Liver (tissue), 9 donors: ENCODE measurements around the gene FILIP1L. TPM values are rescaled to one million over a fixed set of nuclear protein-coding genes. Genes with fewer than 3 reads are reported as not detected.
A peak's percentile ranks its signal among the peaks of the same experiment; 100 is the strongest.

Experiments used
- DNase-seq: peaks from one replicate; pipeline ENCODE4 v3.0.0-alpha.2; 2017; ENCODE audit warnings: low spot score
- H3K27ac ChIP-seq, 2 donors: one replicate each; pipeline ENCODE4 v1.7.0; 2013; ENCODE audit warnings: inconsistent platforms in 2 of 2, low read length in 2 of 2, control low read depth in 1 of 2, low read depth in 1 of 2, mild to moderate bottlenecking in 1 of 2
- H3K27me3 ChIP-seq, 4 donors: one replicate each; pipeline versions ENCODE4 v1.6.1 to v1.7.0; 2013; ENCODE audit warnings: low read length in 3 of 4, inconsistent platforms in 1 of 4, mild to moderate bottlenecking in 1 of 4, moderate library complexity in 1 of 4; ENCODE audit not compliant: control insufficient read depth in 4 of 4, insufficient read depth in 4 of 4
- H3K36me3 ChIP-seq, 4 donors: one replicate each; pipeline versions ENCODE4 v1.6.1 to v1.7.0; 2013; ENCODE audit warnings: low read length in 3 of 4, mild to moderate bottlenecking in 3 of 4, low read depth in 1 of 4, moderate library complexity in 1 of 4; ENCODE audit not compliant: control insufficient read depth in 4 of 4, insufficient read depth in 3 of 4
- H3K4me1 ChIP-seq, 4 donors: one replicate each; pipeline versions ENCODE4 v1.6.1 to v1.7.0; 2013; ENCODE audit warnings: low read length in 3 of 4, mild to moderate bottlenecking in 3 of 4, moderate library complexity in 1 of 4; ENCODE audit not compliant: control insufficient read depth in 4 of 4, insufficient read depth in 4 of 4
- H3K4me3 ChIP-seq, 3 donors: one replicate each; pipeline versions ENCODE4 v1.6.1 to v1.7.0; 2013; ENCODE audit warnings: low read length in 3 of 3, control low read depth in 1 of 3, low read depth in 1 of 3, mild to moderate bottlenecking in 1 of 3
- H3K9ac ChIP-seq, 2 donors: one replicate each; pipeline ENCODE4 v1.7.0; 2013; ENCODE audit warnings: low read length in 2 of 2, mild to moderate bottlenecking in 2 of 2, moderate library complexity in 2 of 2, control low read depth in 1 of 2, low read depth in 1 of 2
- H3K9me3 ChIP-seq, 4 donors: one replicate each; pipeline versions ENCODE4 v1.6.1 to v1.7.0; 2013; ENCODE audit warnings: low read length in 3 of 4; ENCODE audit not compliant: control insufficient read depth in 4 of 4
- CTCF ChIP-seq: fragments of 150-350 bp; IDR thresholded peaks from 2 replicates; pipeline ENCODE4 v1.5.1; 2017; ENCODE audit warnings: improper control_type of control experiment, low read depth, low read length; ENCODE audit not compliant: missing input control
- FOXA1 ChIP-seq: IDR thresholded peaks from 2 replicates; pipeline ENCODE4 v1.6.1; 2016; ENCODE audit warnings: antibody characterized with exemption
- FOXA2 ChIP-seq: IDR thresholded peaks from 2 replicates; pipeline ENCODE4 v1.6.1; 2016; ENCODE audit warnings: antibody characterized with exemption
- GABPA ChIP-seq, 2 donors: IDR thresholded peaks in 1 of 2; conservative IDR thresholded peaks in 1 of 2; 2 replicates each; pipeline ENCODE4 v1.6.1; 2016; ENCODE audit warnings: antibody characterized with exemption in 2 of 2, mild to moderate bottlenecking in 1 of 2, moderate library complexity in 1 of 2
- HNF4A ChIP-seq, 2 donors: conservative IDR thresholded peaks; 2 replicates each; pipeline ENCODE4 v1.6.1; 2016; ENCODE audit warnings: antibody characterized with exemption in 2 of 2, mild to moderate bottlenecking in 2 of 2
- HNF4G ChIP-seq: IDR thresholded peaks from 2 replicates; pipeline ENCODE4 v1.6.1; 2016; ENCODE audit warnings: antibody characterized with exemption
- JUND ChIP-seq, 2 donors: IDR thresholded peaks; 2 replicates each; pipeline ENCODE4 v1.6.1; 2016; ENCODE audit warnings: antibody characterized with exemption in 2 of 2
- MAX ChIP-seq: IDR thresholded peaks from 2 replicates; pipeline ENCODE4 v1.6.1; 2016; ENCODE audit warnings: antibody characterized with exemption
- NR2F2 ChIP-seq: IDR thresholded peaks from 2 replicates; pipeline ENCODE4 v1.6.1; 2016; ENCODE audit warnings: antibody characterized with exemption
- RAD21 ChIP-seq, 2 donors: IDR thresholded peaks; 2 replicates each; pipeline ENCODE4 v1.6.1; 2016; ENCODE audit warnings: antibody characterized with exemption in 2 of 2, mild to moderate bottlenecking in 2 of 2
- REST ChIP-seq: IDR thresholded peaks from 2 replicates; pipeline ENCODE4 v1.6.1; 2016; ENCODE audit warnings: antibody characterized with exemption, mild to moderate bottlenecking
- RXRA ChIP-seq, 2 donors: IDR thresholded peaks; 2 replicates each; pipeline ENCODE4 v1.6.1; 2017 to 2018; ENCODE audit warnings: antibody characterized with exemption in 2 of 2, mild to moderate bottlenecking in 1 of 2
- SP1 ChIP-seq: IDR thresholded peaks from 2 replicates; pipeline ENCODE4 v1.6.1; 2018; ENCODE audit warnings: antibody characterized with exemption, mild to moderate bottlenecking
- TAF1 ChIP-seq: conservative IDR thresholded peaks from 2 replicates; pipeline ENCODE4 v1.6.1; 2016; ENCODE audit warnings: antibody characterized with exemption, mild to moderate bottlenecking
- YY1 ChIP-seq: IDR thresholded peaks from 2 replicates; pipeline ENCODE4 v1.6.1; 2016; ENCODE audit warnings: antibody characterized with exemption, mild to moderate bottlenecking
- ZBTB33 ChIP-seq: IDR thresholded peaks from 2 replicates; pipeline ENCODE4 v1.6.1; 2016; ENCODE audit warnings: antibody characterized with exemption
- WGBS: extraction: QIAGEN DNeasy Blood & Tissue Kit; methylation state at CpG from one replicate; pipeline ENCODE4 v1.1.7; 2013; 5-methylcytosine and 5-hydroxymethylcytosine counted together
- polyA plus RNA-seq, 2 donors: library from polyadenylated mRNA; stranded (reverse) in 1 of 2; unstranded in 1 of 2; fragments of 200-250 nt in 1 of 2; fragments of >200 nt in 1 of 2; fragmentation: Nextera tagmentation in 1 of 2; extraction: Ambion mirVana in 1 of 2; gene quantifications; one replicate each; pipeline versions ENCODE4 v1.2.1 to v1.2.3, GENCODE V29; 2013 to 2015
- total RNA-seq, 2 donors: library from RNA; depleted of rRNA; stranded (reverse); fragments of >200 nt; gene quantifications; one replicate each; pipeline ENCODE4 v1.2.3, GENCODE V29; 2014
- TF ChIP-seq, protein P1 (sequence below): IDR thresholded peaks from 2 replicates; pipeline ENCODE4 v1.6.1; 2016; ENCODE audit warnings: antibody characterized with exemption
- donor health status: healthy.
- donor health status: healthy.
- donor health status: healthy.
- donor health status: healthy.
- donor health status: healthy.

FILIP1L gene
- total and polyA plus RNA-seq, 4 donors, result 1.4 to 6.5 (median 1.9) TPM

DNA sequence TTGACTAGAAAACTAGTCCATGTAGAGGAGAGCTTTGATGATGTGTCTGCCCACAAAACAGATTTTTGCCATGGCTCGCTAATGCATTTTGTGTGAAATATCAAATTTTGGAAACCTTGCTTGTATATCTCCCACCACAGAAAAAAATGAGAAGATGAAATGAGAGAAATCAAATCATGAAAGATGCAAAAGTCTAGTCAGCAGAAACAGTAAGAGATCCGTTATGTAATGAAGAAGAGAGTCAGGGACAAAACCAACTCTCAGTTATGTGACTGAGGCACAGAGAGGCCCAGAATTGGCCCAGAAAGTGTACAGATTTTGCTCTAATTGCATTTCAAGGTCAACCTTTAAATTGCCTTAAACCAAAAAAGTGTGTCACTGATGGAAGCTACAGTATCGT, 107.0 kb downstream of the FILIP1L start:
- H3K9me3 ChIP-seq, result no peaks in the 10 kb centered on the region
- H3K4me3 ChIP-seq, result no peak overlapping the region
- H3K27ac ChIP-seq, result no peak overlapping the region
- no peak for DNase-seq
- no peak overlapping the region for H3K9ac ChIP-seq
- H3K36me3 ChIP-seq, result no peaks in the 10 kb centered on the region
- WGBS, result 96% methylated on average over 3 of the region's 3 CpGs
- H3K4me1 ChIP-seq, result no peaks in the 10 kb centered on the region
- no peak for TF ChIP-seq YY1
- TF ChIP-seq FOXA2, result no peak
- no peak for TF ChIP-seq TAF1
- TF ChIP-seq ZBTB33, result no peak
- no peak for TF ChIP-seq NR2F2
- H3K27me3 ChIP-seq, result no peaks in the 10 kb centered on the region

DNA sequence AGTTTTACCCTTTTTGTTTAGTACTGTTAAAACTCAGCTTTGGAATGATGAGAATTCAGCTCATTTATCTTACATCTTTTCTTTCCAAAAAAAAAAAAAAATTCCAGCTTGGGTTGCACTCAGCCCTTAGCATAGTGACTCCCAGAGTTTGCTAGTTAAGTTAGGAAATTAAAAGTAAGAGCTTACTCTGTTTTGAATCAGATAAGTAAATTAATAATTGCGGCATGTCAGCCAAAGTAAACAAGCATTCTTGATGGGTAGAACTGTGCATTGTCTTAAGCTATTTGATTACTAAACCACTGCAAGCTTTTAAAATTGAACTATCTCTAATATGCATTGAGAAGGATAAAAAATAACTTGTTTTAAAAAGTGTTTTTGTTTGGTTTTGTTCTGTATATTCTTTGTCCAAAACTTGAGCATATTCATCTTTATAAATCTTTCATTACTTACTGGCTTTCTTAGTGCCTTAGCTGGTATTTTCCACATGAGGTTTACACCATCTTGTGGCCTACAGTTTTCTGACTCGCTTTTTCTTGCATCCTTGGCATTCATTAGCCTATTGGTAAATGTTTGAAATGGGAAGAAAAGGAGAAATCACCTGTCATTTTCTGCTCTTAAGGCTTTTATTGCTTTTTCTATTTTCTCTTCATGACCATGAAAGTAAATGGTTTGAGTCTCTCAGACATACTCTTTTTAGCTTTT, 107.6 kb downstream of the FILIP1L start:
- Histone ChIP-seq H3K9me3 (no peaks in the 10 kb centered on the region), H3K27me3 (no peaks in the 10 kb centered on the region), H3K4me1 (no peaks in the 10 kb centered on the region), H3K4me3 (no peak overlapping the region), H3K9ac (no peak overlapping the region), H3K36me3 (no peaks in the 10 kb centered on the region), H3K27ac (no peak overlapping the region)
- TF ChIP-seq YY1, result no peak
- TF ChIP-seq HNF4G, result no peak
- peak; percentile 56 to 67 for TF ChIP-seq RAD21 (IDR thresholded peaks at IDR 0.05)
- TF ChIP-seq FOXA1, result no peak
- DNase-seq, result no peak
- WGBS, result 53% methylated on average over 2 of the region's 2 CpGs

DNA sequence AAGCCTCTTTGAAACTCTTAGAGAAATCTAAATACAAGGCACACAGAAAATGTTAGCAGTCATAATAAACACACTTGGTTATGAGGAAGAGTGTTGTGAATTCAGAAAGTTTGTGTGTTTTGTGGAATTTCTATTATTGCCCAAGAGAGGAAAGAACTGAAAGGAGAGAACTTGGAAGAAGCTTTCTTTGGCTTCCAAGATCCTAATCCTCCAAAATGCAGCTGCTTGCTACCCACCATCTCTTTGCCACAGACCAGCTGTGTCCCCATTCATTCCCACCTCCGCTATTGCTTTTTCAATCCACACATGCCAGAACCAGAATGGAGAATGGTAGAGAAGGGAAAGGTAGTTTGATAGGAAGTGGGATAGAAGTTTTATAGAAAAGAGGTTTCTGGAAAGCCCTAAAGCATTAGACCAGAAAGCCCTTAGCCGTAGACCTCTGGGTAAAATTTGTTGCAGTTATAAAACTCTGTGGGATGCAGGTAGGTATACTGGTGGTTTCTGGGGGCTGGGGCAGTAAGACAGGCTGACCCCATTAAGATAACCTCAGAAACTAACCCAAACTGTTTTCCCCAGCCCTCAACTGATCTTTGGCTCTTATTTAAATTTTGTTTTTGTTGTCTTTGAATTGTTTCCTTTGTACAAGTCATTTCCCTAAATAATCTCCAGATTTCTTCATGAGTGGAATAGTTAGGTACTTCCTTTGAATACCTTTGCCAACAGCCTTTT, 108.5 kb downstream of the FILIP1L start:
- 67% methylated on average over 2 of the region's 2 CpGs for WGBS
- Histone ChIP-seq H3K27me3 (no peaks in the 10 kb centered on the region), H3K36me3 (no peaks in the 10 kb centered on the region), H3K4me3 (no peak overlapping the region), H3K9me3 (no peaks in the 10 kb centered on the region), H3K4me1 (no peaks in the 10 kb centered on the region), H3K27ac (no peak overlapping the region), H3K9ac (no peak overlapping the region)
- no peak for DNase-seq
- no peak for TF ChIP-seq RXRA (IDR thresholded peaks at IDR 0.05)
- TF ChIP-seq FOXA2, result no peak
- no peak for TF ChIP-seq GABPA (IDR thresholded peaks at IDR 0.05 in 1 of 2, conservative IDR thresholded peaks at IDR 0.05 in 1 of 2)
- no peak for TF ChIP-seq YY1
- TF ChIP-seq MAX, result no peak
- no peak for TF ChIP-seq JUND (IDR thresholded peaks at IDR 0.05)
- TF ChIP-seq NR2F2, result no peak
- TF ChIP-seq, protein P1, sequence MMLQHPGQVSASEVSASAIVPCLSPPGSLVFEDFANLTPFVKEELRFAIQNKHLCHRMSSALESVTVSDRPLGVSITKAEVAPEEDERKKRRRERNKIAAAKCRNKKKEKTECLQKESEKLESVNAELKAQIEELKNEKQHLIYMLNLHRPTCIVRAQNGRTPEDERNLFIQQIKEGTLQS, result no peak
- no peak for TF ChIP-seq TAF1
- no peak for TF ChIP-seq RAD21 (IDR thresholded peaks at IDR 0.05)
- no peak for TF ChIP-seq CTCF
- TF ChIP-seq HNF4G, result no peak
- no peak for TF ChIP-seq FOXA1
- TF ChIP-seq SP1, result no peak
- TF ChIP-seq REST, result no peak
- no peak for TF ChIP-seq HNF4A (conservative IDR thresholded peaks at IDR 0.05)
